H1 (cell line): ENCODE measurements around the gene FNDC1. TPM values are rescaled to one million over a fixed set of nuclear protein-coding genes. Genes with fewer than 3 reads are reported as not detected.

Experiments
- CTCF ChIA-PET: fragments of 300-600 bp; sonication (Branson Sonifier 250); formaldehyde crosslinking; loops from one replicate; lab custom pipeline; 2021; ENCODE audit not compliant: partially characterized antibody; lab: Charles Lee
- POLR2A ChIA-PET: fragments of 300-600 bp; sonication (Branson Sonifier 250); formaldehyde crosslinking; loops from one replicate; lab custom pipeline; 2021; ENCODE audit warnings: inconsistent platforms; ENCODE audit not compliant: partially characterized antibody; lab: Charles Lee
- DNase-seq, 2 experiments: peaks; one replicate each; pipeline versions ENCODE4 v3.0.0 to v3.0.0-alpha.2; 2010 to 2022; ENCODE audit warnings: low spot score in 2 of 2, low read depth in 1 of 2, mixed read lengths in 1 of 2
- FAIRE-seq: peaks from 2 replicates; lab custom pipeline; 2011; peaks lifted over from hg19 to GRCh38; lab: Jason Lieb, UNC
- H2AFZ ChIP-seq: 2 replicates; pipeline ENCODE4 v1.8.1; 2012; ENCODE audit warnings: low read length, inconsistent platforms
- H2AK5ac ChIP-seq: 2 replicates; pipeline ENCODE4 v1.6.1; 2013; ENCODE audit warnings: low read depth, low read length
- H2BK120ac ChIP-seq: replicated peaks from 2 replicates; pipeline ENCODE3; 2013; ENCODE audit warnings: low read depth, low read length, inconsistent platforms
- H2BK12ac ChIP-seq: 2 replicates; pipeline ENCODE4 v1.6.1; 2013; ENCODE audit warnings: low read depth, low read length
- H2BK15ac ChIP-seq: 2 replicates; pipeline ENCODE4 v1.6.1; 2013; ENCODE audit warnings: low read length
- H2BK20ac ChIP-seq: 2 replicates; pipeline ENCODE4 v1.6.1; 2013; ENCODE audit warnings: low read length
- H2BK5ac ChIP-seq: 2 replicates; pipeline ENCODE4 v1.6.1; 2013; ENCODE audit warnings: low read depth, low read length
- H3K14ac ChIP-seq: 2 replicates; pipeline ENCODE4 v1.6.1; 2013; ENCODE audit warnings: inconsistent platforms; ENCODE audit not compliant: insufficient read length
- H3K18ac ChIP-seq: 2 replicates; pipeline ENCODE4 v1.6.1; 2013; ENCODE audit warnings: low read length; ENCODE audit errors: extremely low read depth
- H3K23ac ChIP-seq: 2 replicates; pipeline ENCODE4 v1.6.1; 2013; ENCODE audit warnings: inconsistent platforms; ENCODE audit not compliant: insufficient read length
- H3K23me2 ChIP-seq: 2 replicates; pipeline ENCODE4 v1.6.1; 2013; ENCODE audit warnings: low read depth, low read length
- H3K27ac ChIP-seq: 2 replicates; pipeline ENCODE4 v1.6.1; 2011; ENCODE audit warnings: low read depth, low read length, inconsistent platforms
- H3K27me3 ChIP-seq, 4 experiments: replicated peaks in 1 of 4; 1 replicate in 1 of 4; 2 replicates in 3 of 4; pipeline versions ENCODE4 v1.6.1 to v1.8.1; 2011 to 2013; ENCODE audit warnings: low read length in 3 of 4, mild to moderate bottlenecking in 3 of 4, inconsistent platforms in 2 of 4, mixed read lengths in 2 of 4, moderate library complexity in 1 of 4; ENCODE audit not compliant: control insufficient read depth in 3 of 4, insufficient read depth in 3 of 4; ENCODE audit errors: extremely low read depth in 1 of 4
- H3K36me3 ChIP-seq, 4 experiments: 2 replicates each; pipeline versions ENCODE4 v1.6.1 to v1.8.1; 2011 to 2013; ENCODE audit warnings: mild to moderate bottlenecking in 4 of 4, low read length in 3 of 4, moderate library complexity in 2 of 4, control low read depth in 1 of 4, inconsistent platforms in 1 of 4; ENCODE audit not compliant: insufficient read depth in 4 of 4, control insufficient read depth in 2 of 4
- H3K4ac ChIP-seq: replicated peaks from 2 replicates; pipeline ENCODE3; 2013; ENCODE audit warnings: low read length, low read depth, mixed read lengths, inconsistent platforms; ENCODE audit not compliant: insufficient read length
- H3K4me1 ChIP-seq, 4 experiments: replicated peaks in 1 of 4; 1 replicate in 1 of 4; 2 replicates in 3 of 4; pipeline versions ENCODE4 v1.6.1 to v1.8.1; 2011 to 2013; ENCODE audit warnings: low read length in 3 of 4, inconsistent platforms in 2 of 4, mixed read lengths in 1 of 4; ENCODE audit not compliant: insufficient read depth in 4 of 4, control insufficient read depth in 3 of 4
- H3K4me2 ChIP-seq, 2 experiments: 2 replicates each; pipeline versions ENCODE4 v1.6.1 to v1.8.1; 2011 to 2013; ENCODE audit warnings: low read depth in 2 of 2, low read length in 2 of 2, control low read depth in 1 of 2, inconsistent platforms in 1 of 2, mild to moderate bottlenecking in 1 of 2; ENCODE audit not compliant: insufficient read depth in 1 of 2
- H3K4me3 ChIP-seq, 4 experiments: fragments of 200-600, 300-600 bp in 1 of 4; sonication (generic), shearing (Covaris generic), sonication (Bioruptor Twin) in 1 of 4; 2 replicates each; pipeline versions ENCODE4 v1.5.1 to v1.8.1; 2011 to 2016; ENCODE audit warnings: low read length in 4 of 4, low read depth in 3 of 4, control low read depth in 2 of 4, inconsistent platforms in 2 of 4, mild to moderate bottlenecking in 2 of 4, mixed read lengths in 1 of 4, moderate library complexity in 1 of 4; ENCODE audit not compliant: insufficient read depth in 2 of 4; ENCODE audit errors: extremely low read depth in 1 of 4
- H3K56ac ChIP-seq: replicated peaks from 2 replicates; pipeline ENCODE3; 2013; ENCODE audit warnings: low read depth, mild to moderate bottlenecking, mixed read lengths, low read length, inconsistent platforms; ENCODE audit not compliant: insufficient read length
- H3K79me1 ChIP-seq: 2 replicates; pipeline ENCODE4 v1.6.1; 2013; ENCODE audit warnings: low read depth, low read length, control low read depth
- H3K79me2 ChIP-seq, 2 experiments: 2 replicates each; pipeline versions ENCODE4 v1.6.1 to v1.8.1; 2012 to 2013; ENCODE audit warnings: low read length in 2 of 2, mild to moderate bottlenecking in 2 of 2, inconsistent platforms in 1 of 2; ENCODE audit not compliant: insufficient read depth in 2 of 2, control insufficient read depth in 1 of 2
- H3K9ac ChIP-seq, 4 experiments: replicated peaks in 1 of 4; 1 replicate in 1 of 4; 2 replicates in 3 of 4; pipeline versions ENCODE4 v1.6.1 to v1.8.1; 2011 to 2013; ENCODE audit warnings: low read depth in 3 of 4, low read length in 3 of 4, control low read depth in 2 of 4, mild to moderate bottlenecking in 2 of 4, moderate library complexity in 2 of 4, inconsistent platforms in 1 of 4; ENCODE audit errors: extremely low read depth in 1 of 4
- H3K9me3 ChIP-seq, 2 experiments: 2 replicates each; pipeline versions ENCODE4 v1.6.1 to v1.8.1; 2012 to 2013; ENCODE audit warnings: mild to moderate bottlenecking in 2 of 2, moderate library complexity in 2 of 2, control low read depth in 1 of 2, inconsistent platforms in 1 of 2, low read depth in 1 of 2, low read length in 1 of 2, mixed read lengths in 1 of 2; ENCODE audit not compliant: insufficient read depth in 2 of 2
- H4K20me1 ChIP-seq, 2 experiments: replicated peaks in 1 of 2; 2 replicates each; pipeline versions ENCODE3 to v1.8.1; 2011 to 2013; ENCODE audit warnings: inconsistent platforms in 2 of 2, low read length in 2 of 2, mild to moderate bottlenecking in 1 of 2; ENCODE audit not compliant: insufficient read depth in 2 of 2, control insufficient read depth in 1 of 2
- H4K5ac ChIP-seq: 2 replicates; pipeline ENCODE4 v1.6.1; 2013; ENCODE audit warnings: low read length, low read depth, mixed read lengths, inconsistent platforms; ENCODE audit not compliant: insufficient read length
- H4K8ac ChIP-seq: 2 replicates; pipeline ENCODE4 v1.8.0; 2013; ENCODE audit warnings: mild to moderate bottlenecking, moderate library complexity, low read length, inconsistent platforms; ENCODE audit not compliant: insufficient read depth; ENCODE audit errors: extremely low read depth
- H4K91ac ChIP-seq: replicated peaks from 2 replicates; pipeline ENCODE3; 2013; ENCODE audit warnings: low read length, mixed read lengths, inconsistent platforms; ENCODE audit not compliant: insufficient read length
- CREB1 ChIP-seq: IDR thresholded peaks from 2 replicates; pipeline ENCODE4 v1.6.1; 2012; ENCODE audit warnings: inconsistent platforms
- CTCF ChIP-seq, 3 experiments: IDR thresholded peaks; 1 replicate in 2 of 3; 2 replicates in 1 of 3; pipeline versions ENCODE4 v1.5.1 to v1.6.1; 2011; ENCODE audit warnings: low read length in 3 of 3, mild to moderate bottlenecking in 3 of 3, inconsistent platforms in 2 of 3, low read depth in 1 of 3, moderate library complexity in 1 of 3; ENCODE audit not compliant: insufficient read depth in 1 of 3; ENCODE audit errors: control extremely low read depth in 1 of 3
- GTF2F1 ChIP-seq: IDR thresholded peaks from 2 replicates; pipeline ENCODE4 v1.6.1; 2012; ENCODE audit warnings: low read depth, low read length, improper control_type of control experiment, borderline replicate concordance
- HDAC6 ChIP-seq: IDR thresholded peaks from one replicate; pipeline ENCODE4 v1.7.1; 2012; ENCODE audit warnings: low read depth, mild to moderate bottlenecking, inconsistent platforms, low read length, moderate library complexity
- NANOG ChIP-seq: IDR thresholded peaks from 2 replicates; pipeline ENCODE4 v1.6.1; 2011; ENCODE audit warnings: low read length, low read depth, mild to moderate bottlenecking, inconsistent platforms; ENCODE audit not compliant: insufficient read depth, poor library complexity, severe bottlenecking
- SIX5 ChIP-seq: IDR thresholded peaks from 2 replicates; pipeline ENCODE4 v1.6.1; 2011; ENCODE audit warnings: mild to moderate bottlenecking, low read depth, low read length
- WGBS, 2 experiments: shearing (Covaris generic) in 1 of 2; methylation state at CpG; one replicate each; pipeline versions ENCODE4 v1.1.6 to v1.1.7; 2013 to 2015; ENCODE audit warnings: low lambda C conversion rate in 2 of 2, mixed read lengths in 2 of 2, inconsistent platforms in 1 of 2, low coverage in 1 of 2, missing lambda C conversion rate in 1 of 2; ENCODE audit not compliant: insufficient replicate concordance in 2 of 2, insufficient coverage in 1 of 2, insufficient read length in 1 of 2; ENCODE audit errors: extremely low coverage in 1 of 2, missing lambda C conversion rate in 1 of 2; 5-methylcytosine and 5-hydroxymethylcytosine counted together
- polyA plus RNA-seq, 7 experiments: library from polyadenylated mRNA; depleted of rRNA in 3 of 7; stranded (reverse) in 5 of 7; unstranded in 2 of 7; fragments of >200 nt in 5 of 7; fragments of 200-250 nt in 2 of 7; gene quantifications; 1 replicate in 5 of 7; 2 replicates in 1 of 7; 4 replicates in 1 of 7; pipeline versions ENCODE4 v1.2.1 to v1.2.3, GENCODE V29; 2011 to 2013; ENCODE audit warnings: missing spikeins in 2 of 7, mixed read lengths in 2 of 7
- total RNA-seq: library from RNA; stranded (reverse); fragmentation: NEBNext Ultra II Directional; extraction: Animal tissue kit (Norgen Biotek cat#: 25700); gene quantifications from 2 replicates; pipeline ENCODE4 v1.2.1, GENCODE V29; 2021

The FNDC1 gene
- total and polyA plus RNA-seq, 2 of the 8 experiments (the other 6 are each of a cell fraction or from before 2014, with no cell fraction given) = 0.06 to 0.30 TPM

DNA sequence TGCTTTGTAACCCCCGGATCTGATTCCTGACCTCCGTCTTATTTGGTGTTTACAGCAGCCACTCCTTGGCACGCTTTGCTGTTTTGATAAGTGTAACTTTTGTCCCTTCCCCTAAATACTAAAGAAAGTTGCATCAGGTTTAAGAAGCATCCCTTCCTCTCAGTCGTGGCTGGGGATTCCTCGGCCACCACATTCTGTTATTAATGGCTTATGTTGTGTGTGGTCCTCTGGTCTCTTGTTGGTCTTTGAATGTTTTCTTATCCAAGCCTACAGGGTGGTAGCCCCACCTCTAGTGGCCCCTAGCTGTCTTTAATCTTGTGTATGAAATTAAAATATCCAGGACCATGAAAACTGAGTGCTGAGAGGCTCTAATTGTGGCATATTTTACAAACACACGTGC lies 37.5 kb upstream of the FNDC1 start:
- DNase-seq (no peak), FAIRE-seq (no peak)
- H2BK15ac ChIP-seq = no peak overlapping the region
- no peak overlapping the region for H2AK5ac ChIP-seq
- no peak overlapping the region for H3K18ac ChIP-seq
- H3K79me1 ChIP-seq = no peaks in the 10 kb centered on the region
- H4K91ac ChIP-seq = no peak overlapping the region
- H2BK5ac ChIP-seq = no peak overlapping the region
- no peaks in the 10 kb centered on the region for H3K4me1 ChIP-seq
- no peak overlapping the region for H2AFZ ChIP-seq
- H3K56ac ChIP-seq = no peak overlapping the region
- 86% methylated on average over 6 of the region's 6 CpGs; no CpG with 5 or more reads in 1 of the 2 experiments for WGBS, 2 experiments
- no peak overlapping the region for H2BK120ac ChIP-seq
- H3K14ac ChIP-seq = no peak overlapping the region
- no peaks in the 10 kb centered on the region for H3K79me2 ChIP-seq
- no peak overlapping the region for H2BK20ac ChIP-seq
- CTCF ChIA-PET = interaction anchor here (6.7 kb wide), 1 partner anchor 122 kb away, joined by 62 read pairs; no protein-coding TSS in a partner anchor
- H3K23ac ChIP-seq = no peak overlapping the region
- H3K23me2 ChIP-seq = no peaks in the 10 kb centered on the region
- H3K4ac ChIP-seq = no peak overlapping the region
- H3K4me2 ChIP-seq = no peak overlapping the region
- H3K27ac ChIP-seq = no peak overlapping the region
- no peak overlapping the region for H2BK12ac ChIP-seq
- H4K5ac ChIP-seq = no peak overlapping the region
- no peak overlapping the region for H3K9ac ChIP-seq
- H3K9me3 ChIP-seq = no peaks in the 10 kb centered on the region
- no peaks in the 10 kb centered on the region for H3K36me3 ChIP-seq
- no peak overlapping the region for H3K4me3 ChIP-seq
- TF ChIP-seq CREB1 (no peak), CTCF (IDR thresholded peaks at IDR 0.05; ENCODE audit: control extremely low read depth in 1 of 3, insufficient read depth in 1 of 3, low read depth in 1 of 3, low read length in 3 of 3) (no peak), HDAC6 (no peak), SIX5 (no peak), GTF2F1 (no peak), NANOG (no peak)
- POLR2A ChIA-PET = no interaction called here
- H4K8ac ChIP-seq = no peak overlapping the region
- H3K27me3 ChIP-seq = no peaks in the 10 kb centered on the region; a peak in 1 of 7 replicates
- H4K20me1 ChIP-seq = no peaks in the 10 kb centered on the region
